RWPE1 (cell line): ENCODE data around the gene NINJ2.

Experiments
- CTCF ChIA-PET: fragments of 350-600 bp; sonication (Branson Sonifier 250); formaldehyde crosslinking; extraction: SDS; loops from one replicate; lab custom pipeline; 2021; lab: Yijun Ruan, JAX
- POLR2A ChIA-PET: fragments of 400-600 bp; formaldehyde crosslinking; extraction: SDS; loops from one replicate; lab custom pipeline; 2020; ENCODE audit warnings: antibody characterized with exemption; ENCODE audit not compliant: low non-redundant PET; lab: Yijun Ruan, JAX
- DNase-seq: peaks from one replicate; pipeline ENCODE4 v3.0.0; 2012; ENCODE audit warnings: low spot score
- H3K27ac ChIP-seq: fragments of 450-650 bp; 2 replicates; pipeline ENCODE4 v1.5.1; 2017
- CTCF ChIP-seq: fragments of 450-650 bp; conservative IDR thresholded peaks from 2 replicates; pipeline ENCODE4 v1.5.1; 2017; ENCODE audit warnings: low read depth, mild to moderate bottlenecking

The NINJ2 gene

GRCh38 chr12:685388-685787, 22.1 kb upstream of the NINJ2 start:
- CTCF ChIA-PET: interaction anchor here (0.6 kb wide), 1 partner anchor 80 kb away, joined by 4 read pairs; no protein-coding TSS in a partner anchor
- H3K27ac ChIP-seq: no peak overlapping the region
- DNase-seq: no peak
- TF ChIP-seq CTCF: no peak
- POLR2A ChIA-PET: no interaction called here

GRCh38 chr12:684416-684815, 21.2 kb upstream of the NINJ2 start:
- POLR2A ChIA-PET: no interaction called here
- TF ChIP-seq CTCF: no peak
- DNase-seq: no peak
- CTCF ChIA-PET: no interaction called here
- no peak overlapping the region for H3K27ac ChIP-seq

- no peak overlapping the region for H3K27ac ChIP-seq
- TF ChIP-seq CTCF: no peak
- POLR2A ChIA-PET: no interaction called here
- no peak for DNase-seq
- CTCF ChIA-PET: interaction anchor here (0.6 kb wide), 1 partner anchor 69 kb away, joined by 3 read pairs; no protein-coding TSS in a partner anchor
Measured at GRCh38 chr12:681568-682256, 18.5 kb upstream of the NINJ2 start.

GRCh38 chr12:678747-679712, 15.8 kb upstream of the NINJ2 start:
- TF ChIP-seq CTCF: no peak
- DNase-seq: no peak
- POLR2A ChIA-PET: no interaction called here
- H3K27ac ChIP-seq: no peak overlapping the region
- CTCF ChIA-PET: no interaction called here

- POLR2A ChIA-PET: no interaction called here
Measured at GRCh38 chr12:675562-675961, 12.3 kb upstream of the NINJ2 start.

More at GRCh38 chr12:675562-675961, 12.3 kb upstream of the NINJ2 start:
- H3K27ac ChIP-seq: no peak overlapping the region
- CTCF ChIA-PET: interaction anchor here (0.8 kb wide), 1 partner anchor 77 kb away, joined by 3 read pairs; no protein-coding TSS in a partner anchor
- no peak for TF ChIP-seq CTCF
- DNase-seq: no peak
